SU-DHL-6 (cell line): ENCODE data around the gene NETO1.

Experiments used
- EZH2phosphoT487 ChIP-seq: fragments of 200-600 bp; sonication (generic), shearing (Covaris generic); conservative IDR thresholded peaks from 2 replicates; pipeline ENCODE4 v1.6.1; 2018; ENCODE audit warnings: mild to moderate bottlenecking, antibody characterized with exemption, low read length, moderate library complexity, mixed read lengths
- TF ChIP-seq, protein P1 (sequence below): fragments of 200-600 bp; sonication (generic); IDR thresholded peaks from one replicate; pipeline ENCODE4 v1.5.1; 2017; ENCODE audit warnings: antibody characterized with exemption, mild to moderate bottlenecking, low read length, moderate library complexity; ENCODE audit not compliant: insufficient read depth, poor library complexity, severe bottlenecking

DNA sequence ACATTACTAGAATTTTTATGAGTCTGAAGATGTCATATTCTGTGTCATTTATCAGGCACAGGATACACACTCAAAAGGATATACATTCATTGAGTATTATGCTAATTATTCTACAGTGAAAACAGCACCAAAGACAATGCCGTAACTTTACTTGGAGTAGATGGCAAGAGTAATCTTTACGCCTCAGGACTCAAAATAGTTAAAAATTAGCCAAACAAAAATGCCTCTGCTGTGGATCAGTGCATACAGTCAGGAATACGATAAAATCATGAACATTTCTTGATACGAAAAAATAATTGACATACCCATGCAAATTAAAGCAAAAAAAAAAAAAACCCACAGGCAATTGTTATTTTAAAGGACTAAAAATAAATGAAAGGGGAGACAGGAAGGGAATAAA, 129.7 kb downstream of the NETO1 start:
- TF ChIP-seq, protein P1, sequence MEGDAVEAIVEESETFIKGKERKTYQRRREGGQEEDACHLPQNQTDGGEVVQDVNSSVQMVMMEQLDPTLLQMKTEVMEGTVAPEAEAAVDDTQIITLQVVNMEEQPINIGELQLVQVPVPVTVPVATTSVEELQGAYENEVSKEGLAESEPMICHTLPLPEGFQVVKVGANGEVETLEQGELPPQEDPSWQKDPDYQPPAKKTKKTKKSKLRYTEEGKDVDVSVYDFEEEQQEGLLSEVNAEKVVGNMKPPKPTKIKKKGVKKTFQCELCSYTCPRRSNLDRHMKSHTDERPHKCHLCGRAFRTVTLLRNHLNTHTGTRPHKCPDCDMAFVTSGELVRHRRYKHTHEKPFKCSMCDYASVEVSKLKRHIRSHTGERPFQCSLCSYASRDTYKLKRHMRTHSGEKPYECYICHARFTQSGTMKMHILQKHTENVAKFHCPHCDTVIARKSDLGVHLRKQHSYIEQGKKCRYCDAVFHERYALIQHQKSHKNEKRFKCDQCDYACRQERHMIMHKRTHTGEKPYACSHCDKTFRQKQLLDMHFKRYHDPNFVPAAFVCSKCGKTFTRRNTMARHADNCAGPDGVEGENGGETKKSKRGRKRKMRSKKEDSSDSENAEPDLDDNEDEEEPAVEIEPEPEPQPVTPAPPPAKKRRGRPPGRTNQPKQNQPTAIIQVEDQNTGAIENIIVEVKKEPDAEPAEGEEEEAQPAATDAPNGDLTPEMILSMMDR = no peak
- no peak for TF ChIP-seq EZH2phosphoT487
